GM12878 (cell line): ENCODE measurements around the gene MRPL36. TPM values are rescaled to one million over a fixed set of nuclear protein-coding genes. Genes with fewer than 3 reads are reported as not detected.

Source experiments
- ATAC-seq: fragments of 200-7000 bp; cut with Tn5 transposase; 3 replicates; pipeline ENCODE4 v1.9.1; 2020; ENCODE audit warnings: mild to moderate bottlenecking, moderate library complexity
- BruUV-seq: library from RNA; stranded (reverse); fragments of 400-500 nt; replicated peaks from 2 replicates; lab custom pipeline; 2021; lab: Mats Ljungman, UMichigan
- CTCF ChIA-PET: fragments of 300-600 bp; sonication (Branson Sonifier 250); formaldehyde crosslinking; extraction: SDS; loops from one replicate; lab custom pipeline; 2021; ENCODE audit warnings: inconsistent platforms; lab: Yijun Ruan, JAX
- POLR2A ChIA-PET: fragments of 350-600 bp; formaldehyde crosslinking; extraction: SDS; loops from one replicate; lab custom pipeline; 2021; ENCODE audit warnings: inconsistent platforms; lab: Charles Lee
- RAD21 ChIA-PET: fragments of 300-600 bp; sonication (Branson Sonifier 250); formaldehyde crosslinking; loops from one replicate; lab custom pipeline; 2023; ENCODE audit warnings: antibody characterized with exemption; ENCODE audit not compliant: unreplicated experiment; lab: Charles Lee
- SMC1A ChIA-PET: fragments of 300-600 bp; sonication (Branson Sonifier 250); formaldehyde crosslinking; loops from one replicate; lab custom pipeline; 2023; ENCODE audit not compliant: unreplicated experiment, uncharacterized antibody; lab: Charles Lee
- DNase-seq: peaks from one replicate; pipeline ENCODE4 v3.0.0-alpha.2; 2011; ENCODE audit warnings: low read depth, low spot score
- FAIRE-seq: peaks from 3 replicates; lab custom pipeline; 2011; peaks lifted over from hg19 to GRCh38; lab: Jason Lieb, UNC
- H2AFZ ChIP-seq: 2 replicates; pipeline ENCODE4 v1.6.0; 2011; ENCODE audit warnings: low read depth, low read length, control low read depth; ENCODE audit not compliant: control insufficient read depth
- H3K27ac ChIP-seq: 2 replicates; pipeline ENCODE4 v1.5.1; 2011; ENCODE audit warnings: control low read depth; ENCODE audit not compliant: control insufficient read depth, insufficient read depth
- H3K27me3 ChIP-seq, 2 experiments: replicated peaks in 1 of 2; 2 replicates each; pipeline versions ENCODE4 v1.6.0 to v1.6.1; 2011; ENCODE audit warnings: low read length in 1 of 2; ENCODE audit not compliant: control insufficient read depth in 2 of 2, insufficient read depth in 2 of 2
- H3K36me3 ChIP-seq, 2 experiments: 2 replicates each; pipeline ENCODE4 v1.5.1; 2011; ENCODE audit warnings: low read length in 1 of 2; ENCODE audit not compliant: control insufficient read depth in 2 of 2, insufficient read depth in 2 of 2
- H3K4me1 ChIP-seq: 2 replicates; pipeline ENCODE4 v1.6.1; 2011; ENCODE audit warnings: mild to moderate bottlenecking, low read length, moderate library complexity, mixed read lengths; ENCODE audit not compliant: control insufficient read depth, insufficient read depth
- H3K4me2 ChIP-seq: 2 replicates; pipeline ENCODE4 v1.6.0; 2011; ENCODE audit warnings: control low read depth; ENCODE audit not compliant: control insufficient read depth, insufficient read depth
- H3K4me3 ChIP-seq: fragments of 200-600 bp; sonication (generic); 2 replicates; pipeline ENCODE4 v1.5.1; 2016
- H3K79me2 ChIP-seq: 2 replicates; pipeline ENCODE4 v1.6.0; 2011; ENCODE audit warnings: low read length; ENCODE audit not compliant: control insufficient read depth, insufficient read depth
- H3K9ac ChIP-seq: 2 replicates; pipeline ENCODE4 v1.8.0; 2011; ENCODE audit warnings: low read length, control low read depth, mixed read lengths; ENCODE audit not compliant: control insufficient read depth, insufficient read depth
- H3K9me3 ChIP-seq: replicated peaks from 3 replicates; pipeline ENCODE4 v1.5.1; 2011; ENCODE audit warnings: mild to moderate bottlenecking, low read length; ENCODE audit not compliant: control insufficient read depth, insufficient read depth
- H4K20me1 ChIP-seq: 2 replicates; pipeline ENCODE4 v1.6.0; 2011; ENCODE audit not compliant: control insufficient read depth, insufficient read depth
- E4F1 ChIP-seq: fragments of 450-650 bp; IDR thresholded peaks from 2 replicates; pipeline ENCODE4 v1.6.1; 2018; ENCODE audit warnings: borderline replicate concordance, mild to moderate bottlenecking; ENCODE audit not compliant: partially characterized antibody
- HCFC1 ChIP-seq: fragments of 150-350 bp; IDR thresholded peaks from 2 replicates; pipeline ENCODE4 v1.6.1; 2014; ENCODE audit warnings: low read length
- IKZF1 ChIP-seq: fragments of 450-650 bp; conservative IDR thresholded peaks from 2 replicates; pipeline ENCODE4 v1.6.1; 2017; ENCODE audit warnings: antibody characterized with exemption, mild to moderate bottlenecking
- IRF3 ChIP-seq: fragments of 450-650 bp; IDR thresholded peaks from 2 replicates; pipeline ENCODE4 v1.6.1; 2014; ENCODE audit warnings: mild to moderate bottlenecking
- KAT2A ChIP-seq: conservative IDR thresholded peaks from 2 replicates; pipeline ENCODE4 v1.6.1; 2011; ENCODE audit warnings: low read depth, low read length; ENCODE audit not compliant: control insufficient read depth
- KDM1A ChIP-seq: fragments of 200-600 bp; sonication (generic); IDR thresholded peaks from 2 replicates; pipeline ENCODE4 v1.6.1; 2016; ENCODE audit warnings: borderline replicate concordance
- MLLT1 ChIP-seq: fragments of 450-650 bp; IDR thresholded peaks from 2 replicates; pipeline ENCODE4 v1.6.1; 2016; ENCODE audit warnings: mild to moderate bottlenecking
- POLR2AphosphoS2 ChIP-seq: IDR thresholded peaks from 2 replicates; pipeline ENCODE4 v1.6.1; 2011; ENCODE audit warnings: low read depth, mild to moderate bottlenecking, low read length, improper control_type of control experiment, moderate library complexity
- TCF3 ChIP-seq: IDR thresholded peaks from 2 replicates; pipeline ENCODE4 v1.6.1; 2012; ENCODE audit warnings: low read depth, mild to moderate bottlenecking, low read length, borderline replicate concordance; ENCODE audit not compliant: insufficient read depth
- YY1 ChIP-seq: IDR thresholded peaks from 2 replicates; pipeline ENCODE4 v1.6.1; 2011; ENCODE audit warnings: low read depth, mild to moderate bottlenecking, low read length
- WGBS: methylation state at CpG from one replicate; pipeline ENCODE4 v1.1.6; 2016; ENCODE audit warnings: low lambda C conversion rate; ENCODE audit not compliant: insufficient replicate concordance, insufficient coverage; ENCODE audit errors: missing lambda C conversion rate; 5-methylcytosine and 5-hydroxymethylcytosine counted together
- in situ Hi-C: fragments of 300-500 bp; cut with MboI; formaldehyde crosslinking; loops from 9 replicates; pipeline ENCODE4 v1.14.3; 2018; ENCODE audit warnings: mixed read lengths
- intact Hi-C: fragments of 100-400 bp; cut with micrococcal nuclease; formaldehyde crosslinking; loops from one replicate; pipeline ENCODE4 v1.14.2; 2022; ENCODE audit not compliant: unreplicated experiment
- polyA plus RNA-seq, 11 experiments: library from polyadenylated mRNA; depleted of rRNA in 4 of 11; unstranded in 6 of 11; stranded (reverse) in 5 of 11; fragments of >200 nt; fragmentation: Nextera tagmentation in 4 of 11; fragmentation: Illumina TruSeq in 1 of 11; extraction: Ambion mirVana in 4 of 11; extraction: Trizol in 1 of 11; gene quantifications; 1 replicate in 1 of 11; 2 replicates in 10 of 11; pipeline versions ENCODE4 v1.2.1 to v1.2.3, GENCODE V29; 2011 to 2016; ENCODE audit warnings: inconsistent platforms in 2 of 11, missing spikeins in 2 of 11, low read depth in 1 of 11
- total RNA-seq, 4 experiments: library from RNA; depleted of rRNA in 3 of 4; stranded (reverse); fragments of >200 nt in 3 of 4; fragmentation: Illumina TruSeq in 1 of 4; extraction: Trizol in 1 of 4; gene quantifications; 2 replicates each; pipeline versions ENCODE4 v1.2.1 to v1.2.3, GENCODE V29; 2013 to 2021

MRPL36 gene
- total and polyA plus RNA-seq, 10 of the 15 experiments (the other 5 are each of a cell fraction or from before 2014, with no cell fraction given): 89.2 to 559 (median 152) TPM

- TF ChIP-seq HCFC1 (no peak), POLR2AphosphoS2 (no peak), IKZF1 (no peak), YY1 (no peak), IRF3 (no peak), KDM1A (no peak)
These were observed 18.5 kb downstream of the MRPL36 start (continued) for GRCh38 chr5:1781107-1781506.

- no peak for FAIRE-seq
- no peaks in the 10 kb centered on the region for H3K79me2 ChIP-seq
- intact Hi-C loops: no loop called here
- in situ Hi-C loops: no loop called here
- no peak overlapping the region for H3K4me2 ChIP-seq
- SMC1A ChIA-PET: interaction anchor here (2.7 kb wide), 1 partner anchor 12 kb away, joined by 12 read pairs; no protein-coding TSS in a partner anchor
- no peaks in the 10 kb centered on the region for H4K20me1 ChIP-seq
- H3K36me3 ChIP-seq: no peaks in the 10 kb centered on the region
- CTCF ChIA-PET: interaction anchor here (1.3 kb wide), 1 partner anchor 17 kb away, joined by 3 read pairs; no protein-coding TSS in a partner anchor
- H3K9me3 ChIP-seq: no peaks in the 10 kb centered on the region
- H3K4me1 ChIP-seq: peaks cover 35% of the 10 kb centered on the region
- POLR2A ChIA-PET: interaction anchor here (0.6 to 1.6 kb wide), 2 partner anchors 20 to 141 kb away, joined by 3 to 7 read pairs; partner anchors contain the start of gene NDUFS6
- H3K4me3 ChIP-seq: no peak overlapping the region
- BruUV-seq: no TSS peak
- TF ChIP-seq MLLT1 (no peak), TCF3 (no peak), E4F1 (no peak), KAT2A (no peak)
- no peak for ATAC-seq
- 69% methylated on average over 6 of the region's 6 CpGs for WGBS
- RAD21 ChIA-PET: interaction anchor here (3.3 kb wide), 1 partner anchor 12 kb away, joined by 22 read pairs; no protein-coding TSS in a partner anchor
- H3K27me3 ChIP-seq: no peaks in the 10 kb centered on the region
- no peak overlapping the region for H2AFZ ChIP-seq
- no peak for DNase-seq
- no peak overlapping the region for H3K9ac ChIP-seq
- H3K27ac ChIP-seq: no peak overlapping the region
These were observed 19.1 kb downstream of the MRPL36 start for GRCh38 chr5:1780614-1780930.
